Measurements from ENCODE around the gene EPM2A.

Gene EPM2A

DNA sequence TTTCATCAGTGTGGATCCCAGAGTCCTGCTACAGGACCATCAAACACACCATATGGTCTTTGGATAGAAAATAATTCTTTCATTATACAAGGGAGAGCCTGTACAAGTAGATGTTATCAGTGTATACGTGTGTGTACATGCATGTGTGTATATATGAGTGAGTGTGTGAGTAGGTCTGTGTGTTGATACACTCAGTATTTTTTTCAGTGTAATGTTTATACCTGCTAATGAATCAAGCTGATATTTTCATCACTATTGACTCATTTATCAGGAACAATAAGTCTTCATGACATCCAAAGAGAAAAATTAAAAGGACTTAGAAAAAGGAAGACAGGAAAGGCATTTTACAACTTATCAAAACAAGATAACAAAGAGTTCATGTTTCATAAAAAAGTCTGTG lies 66.5 kb downstream of the EPM2A start:
- DNase-seq = no peak

DNA sequence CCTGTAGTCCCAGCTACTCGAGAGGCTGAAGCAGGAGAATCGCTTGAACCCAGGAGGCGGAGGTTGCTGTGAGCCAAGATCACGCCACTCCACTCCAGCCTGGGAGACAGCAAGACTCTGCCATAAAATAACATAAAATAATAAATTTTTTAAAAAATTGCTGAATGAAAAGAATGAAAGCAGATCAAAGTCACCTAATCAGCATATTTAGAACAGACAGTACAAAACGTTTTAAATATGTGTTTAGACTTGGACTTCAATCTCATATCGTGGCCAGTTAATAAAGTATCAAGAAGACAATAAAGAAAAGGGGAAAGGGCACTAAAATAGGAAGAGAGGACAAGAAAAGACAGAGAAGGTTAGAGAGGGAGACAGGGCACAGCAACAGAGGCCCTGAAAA lies 74.6 kb downstream of the EPM2A start:
- DNase-seq = no peak

DNA sequence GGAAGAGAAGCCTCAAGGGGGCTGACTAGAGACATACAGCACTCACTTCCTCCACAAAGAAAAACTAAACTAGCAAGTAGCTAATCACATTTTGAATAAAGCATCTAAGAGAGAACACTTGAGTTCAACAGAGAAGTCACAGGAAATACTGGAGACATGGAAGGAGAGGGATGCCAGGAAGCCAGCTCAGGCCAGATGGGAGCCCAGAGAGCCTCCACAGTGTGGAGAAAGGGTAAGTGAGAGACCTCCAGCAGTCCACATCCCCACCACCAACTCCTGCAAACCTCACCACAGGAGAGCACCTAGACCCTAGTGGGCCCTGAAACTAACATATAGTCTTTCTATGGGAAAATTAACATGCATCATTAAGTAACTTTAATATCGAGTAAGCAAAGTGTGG lies 79.2 kb downstream of the EPM2A start:
- DNase-seq = no peak

DNA sequence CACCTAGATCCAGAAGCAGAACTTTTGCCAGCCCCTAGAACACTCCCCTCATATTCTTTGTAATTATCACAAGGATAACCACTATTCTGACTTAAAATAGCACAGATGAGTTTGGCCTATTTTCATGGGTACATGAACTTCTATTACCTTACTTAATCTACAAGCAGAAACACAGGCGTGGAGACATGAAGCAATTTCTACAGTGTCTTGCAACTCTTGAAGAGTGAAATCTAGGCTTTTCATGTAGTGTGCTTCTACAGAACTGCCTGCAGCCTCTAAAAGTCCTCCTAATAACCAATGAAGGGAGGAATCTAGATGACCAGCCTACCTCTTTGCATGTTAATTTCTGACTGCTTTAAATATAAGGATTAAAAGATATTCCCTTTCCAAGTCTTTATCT lies 82.7 kb downstream of the EPM2A start:
- DNase-seq = no peak

- no peak for DNase-seq
These were observed 83.3 kb downstream of the EPM2A start for GRCh38 chr6:145651988-145652387.

GRCh38 chr6:145648149-145648548 lies 87.2 kb downstream of the EPM2A start:
- no peak for DNase-seq

- DNase-seq = no peak
These were observed 87.7 kb downstream of the EPM2A start for GRCh38 chr6:145647602-145648001.

- DNase-seq = no peak
These were observed 91.6 kb downstream of the EPM2A start for GRCh38 chr6:145643760-145644159.

DNA sequence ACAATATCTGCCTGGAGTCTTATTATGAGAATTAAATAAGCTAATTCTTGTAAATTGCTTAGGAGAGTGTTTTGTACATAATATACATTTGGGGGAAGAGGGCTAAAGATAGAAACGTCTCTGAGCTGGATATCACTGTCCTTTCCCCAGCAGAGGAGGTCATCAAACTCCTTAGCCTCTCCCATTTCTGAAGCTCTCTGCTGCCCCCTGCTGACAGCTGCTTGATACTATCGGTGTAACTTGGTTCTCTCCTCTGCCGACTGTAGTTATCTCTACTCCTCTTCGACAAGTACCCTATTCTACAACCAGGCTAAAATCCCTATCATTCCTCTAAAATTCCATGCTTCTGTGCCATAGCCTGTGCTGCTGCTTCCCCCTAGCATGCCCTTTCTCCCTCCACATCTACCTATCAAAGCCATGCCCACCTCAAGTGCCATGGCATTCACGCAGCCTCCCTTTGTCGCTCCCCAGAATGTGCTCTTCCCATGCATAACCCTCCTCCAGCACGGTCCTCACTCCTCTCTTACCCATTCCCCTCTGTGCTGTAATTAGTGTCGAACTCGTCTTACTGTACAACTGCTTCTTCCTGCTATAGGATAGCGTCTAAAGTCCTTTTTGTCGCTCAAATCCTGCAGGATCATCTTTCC lies 101.2 kb downstream of the EPM2A start:
- DNase-seq = peak; percentile 85

GRCh38 chr6:145632971-145633370 lies 102.3 kb downstream of the EPM2A start:
- no peak for DNase-seq

DNA sequence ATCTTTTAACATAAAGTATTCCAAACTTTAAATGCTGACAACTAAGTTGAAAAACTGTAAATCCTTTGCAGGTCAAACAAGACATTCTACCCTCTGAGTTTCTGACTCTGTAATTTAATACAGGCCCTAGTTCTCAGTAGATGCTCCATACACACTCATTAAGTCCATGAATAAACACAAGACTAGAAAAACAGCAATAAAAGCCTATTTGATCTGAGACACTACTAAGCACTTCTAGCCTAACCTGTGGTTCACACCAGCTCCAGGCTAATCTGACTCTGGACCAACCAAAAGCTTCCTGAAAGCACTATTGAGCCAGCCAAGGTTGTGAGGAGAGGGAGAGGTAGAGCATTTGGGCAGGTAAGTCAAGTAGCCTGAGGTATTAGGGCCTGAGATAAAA lies 103.9 kb downstream of the EPM2A start:
- DNase-seq = no peak

GRCh38 chr6:145630598-145630997 lies 104.7 kb downstream of the EPM2A start:
- no peak for DNase-seq

GRCh38 chr6:145629478-145629877 lies 105.8 kb downstream of the EPM2A start:
- DNase-seq = no peak

- no peak for DNase-seq
These were observed 107.9 kb downstream of the EPM2A start for GRCh38 chr6:145627451-145627850.

- DNase-seq = no peak
These were observed 108.5 kb downstream of the EPM2A start for GRCh38 chr6:145626857-145627256.

- no peak for DNase-seq
These were observed 112.1 kb downstream of the EPM2A start for GRCh38 chr6:145623231-145623630.

- DNase-seq = no peak
These were observed 113.5 kb downstream of the EPM2A start for GRCh38 chr6:145621776-145622175.

DNA sequence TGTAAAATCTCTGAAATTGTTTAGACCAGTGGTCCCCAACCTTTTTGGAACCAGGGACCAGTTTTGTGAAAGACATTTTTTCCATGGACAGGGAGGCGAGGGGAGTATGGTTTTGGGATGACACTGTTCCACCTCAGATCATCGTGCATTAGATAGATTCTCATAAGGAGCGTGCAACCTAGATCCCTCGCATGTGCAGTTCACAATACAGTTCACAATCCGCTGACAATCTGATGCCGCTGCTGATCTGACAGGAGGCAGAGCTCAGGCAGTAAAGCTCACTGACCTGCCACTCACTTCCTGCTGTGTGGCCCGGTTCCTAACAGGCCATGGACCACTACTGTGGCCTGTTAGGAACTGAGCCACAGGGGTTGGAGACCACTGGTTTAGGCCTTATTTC lies 115.2 kb downstream of the EPM2A start:
- DNase-seq = no peak

- DNase-seq = no peak
These were observed 125.8 kb downstream of the EPM2A start for GRCh38 chr6:145609521-145609920.

DNA sequence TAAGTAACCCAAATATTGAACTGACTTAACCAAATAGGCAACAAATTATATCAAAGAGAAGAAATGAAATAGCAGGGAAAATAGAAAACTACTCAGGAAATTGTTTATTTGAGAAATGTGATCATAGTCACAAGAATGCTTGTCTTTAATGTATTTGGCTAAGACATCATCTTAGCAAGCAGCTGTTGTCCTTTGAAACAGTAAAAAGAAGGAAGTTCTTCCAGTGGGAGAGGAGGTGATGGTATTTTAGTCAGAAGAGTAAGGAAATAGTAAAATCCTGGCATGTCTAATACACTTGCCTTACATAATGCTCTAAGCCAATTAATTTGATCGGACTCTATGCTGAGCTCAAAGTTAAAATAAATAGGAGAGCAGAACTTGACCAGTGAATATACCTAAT lies 126.5 kb downstream of the EPM2A start:
- DNase-seq = no peak

GRCh38 chr6:145603991-145604390 lies 131.3 kb downstream of the EPM2A start:
- DNase-seq = no peak

- DNase-seq = no peak
These were observed 131.9 kb downstream of the EPM2A start for GRCh38 chr6:145603424-145603833.

DNA sequence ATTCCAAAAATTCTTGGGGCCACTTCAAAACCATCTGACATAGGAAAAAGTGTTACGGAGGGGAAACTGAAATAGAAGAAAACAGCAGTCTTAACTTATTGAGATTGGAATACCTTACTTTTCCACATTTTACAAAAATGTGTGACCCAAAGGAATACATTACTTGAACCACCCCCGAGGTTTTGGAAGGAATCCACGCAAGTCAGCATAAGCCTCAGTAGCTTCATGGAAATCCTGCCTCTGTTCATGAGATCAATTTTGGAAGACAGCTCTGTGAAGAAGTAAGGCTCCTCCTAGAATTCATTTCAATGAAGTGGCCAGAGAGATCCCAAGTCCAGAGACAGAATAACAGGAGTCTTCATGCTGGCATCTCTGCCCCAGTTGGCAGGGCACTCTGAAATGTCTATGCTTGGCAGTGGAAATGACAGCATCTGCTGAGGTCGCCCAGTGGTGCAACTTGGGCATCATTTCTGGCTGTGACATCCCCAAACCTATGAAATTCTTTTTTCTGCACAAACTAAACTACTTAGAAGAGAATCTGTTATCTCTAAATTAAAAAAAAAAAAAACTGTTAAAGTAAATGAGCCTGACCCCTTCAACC lies 132.5 kb downstream of the EPM2A start:
- no peak for DNase-seq

DNA sequence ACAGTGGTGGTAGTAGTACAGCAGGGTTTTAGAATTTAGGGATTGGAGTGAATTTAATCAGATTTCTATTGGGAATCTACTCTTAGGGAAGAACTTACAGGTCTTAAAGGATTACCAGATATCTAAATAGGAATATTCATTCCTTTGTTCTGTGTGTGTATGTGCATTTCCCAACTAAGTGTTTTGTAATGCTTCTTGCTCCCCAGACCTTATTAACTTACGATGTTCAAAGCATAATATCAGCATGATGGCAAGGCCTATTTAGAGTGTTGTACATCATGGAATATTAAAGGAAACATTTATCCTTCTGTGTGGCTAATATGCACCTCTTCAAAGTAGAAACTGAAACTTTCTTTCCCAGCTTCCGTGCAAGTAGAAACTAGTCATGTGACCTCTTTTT lies 133.9 kb downstream of the EPM2A start:
- DNase-seq = no peak

DNA sequence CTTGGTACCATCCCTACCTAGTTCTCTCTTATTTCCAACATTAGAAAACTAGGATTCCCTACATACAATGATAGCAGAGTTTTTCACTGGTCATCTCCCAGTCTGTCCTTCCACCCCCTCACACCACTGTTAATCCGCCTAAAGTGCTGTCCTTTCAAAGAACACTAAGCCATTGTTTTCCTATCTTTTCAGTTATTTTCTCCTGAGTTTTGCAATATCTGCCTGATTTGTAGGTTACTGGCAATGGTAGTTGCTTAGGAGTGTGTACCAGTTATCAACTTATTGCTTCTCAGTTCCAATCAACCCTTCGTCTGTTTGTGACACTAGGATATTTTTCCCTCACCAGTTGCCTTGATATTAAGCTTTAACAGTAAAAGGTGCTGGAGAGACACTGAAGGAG lies 135.0 kb downstream of the EPM2A start:
- no peak for DNase-seq

Measured in NCI-H146 (cell line).